ENCODE results near the gene MCM9. TPM values are rescaled to one million over a fixed set of nuclear protein-coding genes. Genes with fewer than 3 reads are reported as not detected.
A peak's percentile ranks its signal among the peaks of the same experiment; 100 is the strongest.

The MCM9 gene
- total and polyA plus RNA-seq, 2 of the 4 experiments (the other 2 are of a cell fraction), result 3.5 to 7.2 TPM

DNA sequence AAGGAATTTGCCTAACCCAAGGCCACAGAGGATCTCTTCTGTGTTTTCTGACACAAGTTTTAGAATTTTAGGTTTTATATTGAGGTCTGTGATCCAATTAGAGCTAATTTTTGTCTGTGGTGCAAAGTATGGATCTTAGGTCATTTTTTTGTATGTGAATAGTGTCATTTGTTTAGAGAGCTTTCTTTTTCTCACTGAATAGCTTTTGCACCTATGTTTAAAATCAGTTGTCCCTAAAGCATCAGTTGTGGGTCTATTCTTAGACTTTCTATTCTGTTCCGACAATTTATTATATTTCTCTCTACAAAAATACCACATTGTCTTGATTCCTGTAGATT is 341 bp upstream of the MCM9 start:
- Histone ChIP-seq H3K27ac (ENCODE audit: insufficient read depth, low read length) (no peak overlapping the region), H3K9me1 (ENCODE audit: insufficient read depth, low read length) (no peaks in the 10 kb centered on the region), H3K14ac (replicated peaks; ENCODE audit: low read depth, low read length) (no peak overlapping the region), H2BK20ac (ENCODE audit: low read depth, low read length) (no peak overlapping the region), H3K36me3 (ENCODE audit: control insufficient read depth, insufficient read depth, low read length) (no peaks in the 10 kb centered on the region), H4K5ac (ENCODE audit: low read depth, low read length) (no peak overlapping the region), H2AFZ (replicated peaks; ENCODE audit: low read length, poor library complexity) (peak overlapping the region; percentile 38), H3K9me3 (ENCODE audit: control insufficient read depth, insufficient read depth, low read length) (no peaks in the 10 kb centered on the region), H3K18ac (ENCODE audit: low read depth, low read length) (no peak overlapping the region), H4K8ac (ENCODE audit: low read depth in 2 of 2, low read length in 2 of 2) (peak overlapping the region in 1 of 2 experiments; percentile 36; a peak in 1 of 4 replicates), H2BK120ac (ENCODE audit: low read depth, low read length) (no peak overlapping the region), H3K79me1 (ENCODE audit: low read depth in 1 of 2, low read length in 2 of 2) (peaks cover 0 to 7% of the 10 kb centered on the region in 2 experiments; a peak in 2 of 4 replicates), H3K4me2 (ENCODE audit: low read depth, low read length) (peak overlapping the region; percentile 73), H4K91ac (ENCODE audit: insufficient read depth, low read depth, low read length) (no peak overlapping the region), H3K4me1 (ENCODE audit: control insufficient read depth, insufficient read depth, low read length) (no peaks in the 10 kb centered on the region), H2AK5ac (ENCODE audit: low read depth, low read length) (no peak overlapping the region), H2BK15ac (ENCODE audit: low read depth, low read length) (no peak overlapping the region), H2BK5ac (ENCODE audit: low read depth, low read length, poor library complexity, severe bottlenecking) (peak overlapping the region; percentile 22), H3K56ac (ENCODE audit: extremely low read depth, insufficient read depth, low read length) (peak overlapping the region; percentile 60; the same call in 1 of the 2 replicates), H3K9ac (ENCODE audit: low read depth, low read length) (peak overlapping the region; percentile 43; the same call in 1 of the 2 replicates), H3K23ac (ENCODE audit: low read depth, low read length) (0 out of 2 replicates have a peak overlapping the region, but pooled peaks have one; percentile 51), H4K20me1 (ENCODE audit: insufficient read depth, low read length) (no peaks in the 10 kb centered on the region), H3K27me3 (ENCODE audit: control insufficient read depth, insufficient read depth, low read length) (no peaks in the 10 kb centered on the region), H3K4me3 (ENCODE audit: insufficient read depth, low read depth, low read length) (peak overlapping the region; percentile 86), H3K4ac (ENCODE audit: low read depth, low read length) (no peak overlapping the region), H2AK9ac (replicated peaks; ENCODE audit: low read depth, low read length, poor library complexity) (no peak overlapping the region)
- POLR2A ChIA-PET (ENCODE audit: unreplicated experiment), result no interaction called here
- intact Hi-C loops (cut with micrococcal nuclease), result loop anchor here (1.0 kb wide), 1 partner anchor 41 kb away; the partner anchor contains the start of gene ASF1A
- in situ Hi-C loops (cut with MboI; ENCODE audit: low sequenced_read_pairs), result no loop called here
- no peak for ATAC-seq (ENCODE audit: low read depth)
- DNase-seq, result no peak
- dilution Hi-C loops (cut with HindIII; ENCODE audit: low sequenced_read_pairs, unreplicated experiment), result no loop called here
- no CpG with 5 or more reads among the region's 1 CpG for WGBS, 2 experiments (ENCODE audit: extremely low coverage in 2 of 2, insufficient read length in 1 of 2)
- no TSS peak for BruUV-seq (replicated peaks)
- TF ChIP-seq RCOR1 (IDR thresholded peaks at IDR 0.05; ENCODE audit: insufficient replicate concordance, low read length) (no peak), RAD21 (IDR thresholded peaks at IDR 0.05; ENCODE audit: low read length) (no peak), BHLHE40 (IDR thresholded peaks at IDR 0.05; ENCODE audit: low read depth, low read length) (no peak), FOS (IDR thresholded peaks at IDR 0.05; ENCODE audit: low read depth, low read length) (no peak), NFE2L2 (IDR thresholded peaks at IDR 0.05; ENCODE audit: low read depth, low read length) (no peak), CEBPB (IDR thresholded peaks at IDR 0.05; ENCODE audit: low read depth, low read length) (no peak), MXI1 (IDR thresholded peaks at IDR 0.05; ENCODE audit: borderline replicate concordance, low read depth, low read length) (no peak), SMC3 (IDR thresholded peaks at IDR 0.05; ENCODE audit: low read depth, low read length) (no peak), POLR2A (IDR thresholded peaks at IDR 0.05; ENCODE audit: low read depth, low read length) (no peak), CHD1 (IDR thresholded peaks at IDR 0.05; ENCODE audit: low read depth, low read length) (no peak), RFX5 (IDR thresholded peaks at IDR 0.05; ENCODE audit: low read depth, low read length) (no peak), MAFK (IDR thresholded peaks at IDR 0.05; ENCODE audit: low read depth, low read length) (no peak)
- TF ChIP-seq, protein P1, sequence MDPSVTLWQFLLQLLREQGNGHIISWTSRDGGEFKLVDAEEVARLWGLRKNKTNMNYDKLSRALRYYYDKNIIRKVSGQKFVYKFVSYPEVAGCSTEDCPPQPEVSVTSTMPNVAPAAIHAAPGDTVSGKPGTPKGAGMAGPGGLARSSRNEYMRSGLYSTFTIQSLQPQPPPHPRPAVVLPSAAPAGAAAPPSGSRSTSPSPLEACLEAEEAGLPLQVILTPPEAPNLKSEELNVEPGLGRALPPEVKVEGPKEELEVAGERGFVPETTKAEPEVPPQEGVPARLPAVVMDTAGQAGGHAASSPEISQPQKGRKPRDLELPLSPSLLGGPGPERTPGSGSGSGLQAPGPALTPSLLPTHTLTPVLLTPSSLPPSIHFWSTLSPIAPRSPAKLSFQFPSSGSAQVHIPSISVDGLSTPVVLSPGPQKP (IDR thresholded peaks at IDR 0.05; ENCODE audit: borderline replicate concordance, low read depth, low read length), result no peak
- TF ChIP-seq, protein P2, sequence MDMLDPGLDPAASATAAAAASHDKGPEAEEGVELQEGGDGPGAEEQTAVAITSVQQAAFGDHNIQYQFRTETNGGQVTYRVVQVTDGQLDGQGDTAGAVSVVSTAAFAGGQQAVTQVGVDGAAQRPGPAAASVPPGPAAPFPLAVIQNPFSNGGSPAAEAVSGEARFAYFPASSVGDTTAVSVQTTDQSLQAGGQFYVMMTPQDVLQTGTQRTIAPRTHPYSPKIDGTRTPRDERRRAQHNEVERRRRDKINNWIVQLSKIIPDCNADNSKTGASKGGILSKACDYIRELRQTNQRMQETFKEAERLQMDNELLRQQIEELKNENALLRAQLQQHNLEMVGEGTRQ (IDR thresholded peaks at IDR 0.05; ENCODE audit: low read depth, low read length), result no peak
- CTCF ChIA-PET, result no interaction called here

Data from IMR-90 (cell line).